Mesothelial cell of epicardium (in vitro differentiated cells): ENCODE measurements around the gene TTF1. TPM values are rescaled to one million over a fixed set of nuclear protein-coding genes. Genes with fewer than 3 reads are reported as not detected.

Experiments used
- DNase-seq, 2 experiments: peaks; one replicate each; pipeline ENCODE4 v3.0.0; 2021; ENCODE audit warnings: low spot score in 2 of 2; ENCODE audit not compliant: unreplicated experiment in 2 of 2
- H3K27ac Mint-ChIP-seq: 2 replicates; pipeline ENCODE4 v1.8.0; 2021; ENCODE audit warnings: mixed read lengths
- H3K27me3 Mint-ChIP-seq: 2 replicates; pipeline ENCODE4 v1.8.0; 2021; ENCODE audit warnings: low read depth, mixed read lengths
- H3K36me3 Mint-ChIP-seq: 2 replicates; pipeline ENCODE4 v1.8.0; 2021; ENCODE audit warnings: mixed read lengths
- H3K4me1 Mint-ChIP-seq: 2 replicates; pipeline ENCODE4 v1.8.0; 2021; ENCODE audit warnings: mixed read lengths
- H3K4me3 Mint-ChIP-seq: 2 replicates; pipeline ENCODE4 v1.8.0; 2021; ENCODE audit warnings: mild to moderate bottlenecking, moderate library complexity, mixed read lengths
- H3K9me3 Mint-ChIP-seq: 2 replicates; pipeline ENCODE4 v1.8.0; 2021; ENCODE audit warnings: mixed read lengths
- CTCF ChIP-seq: fragments of 200-600 bp; sonication (generic); IDR thresholded peaks from one replicate; pipeline ENCODE4 v1.5.0; 2021; ENCODE audit warnings: antibody characterized with exemption; ENCODE audit not compliant: unreplicated experiment
- total RNA-seq: library from RNA; stranded (reverse); gene quantifications from 3 replicates; pipeline ENCODE4 v1.2.1, GENCODE V29; 2021

Gene TTF1
- total RNA-seq, 1 donor from 2014 or later = 14.1 TPM

- no peak for DNase-seq
- no peaks in the 10 kb centered on the region for H3K36me3 Mint-ChIP-seq
- no peak for TF ChIP-seq CTCF
- H3K27ac Mint-ChIP-seq = no peak overlapping the region
- no peaks in the 10 kb centered on the region for H3K4me1 Mint-ChIP-seq
- peaks cover 82% of the 10 kb centered on the region for H3K27me3 Mint-ChIP-seq
- H3K9me3 Mint-ChIP-seq = peaks cover 4% of the 10 kb centered on the region
- no peak overlapping the region for H3K4me3 Mint-ChIP-seq
These were observed 24.4 kb upstream of the TTF1 start for GRCh38 chr9:132430998-132431397.

- Mint-ChIP-seq H3K4me3 (no peak overlapping the region), H3K4me1 (no peaks in the 10 kb centered on the region), H3K27ac (no peak overlapping the region), H3K27me3 (peaks cover 92% of the 10 kb centered on the region), H3K9me3 (peaks cover 4% of the 10 kb centered on the region), H3K36me3 (no peaks in the 10 kb centered on the region)
- no peak for DNase-seq
- TF ChIP-seq CTCF = no peak
These were observed 20.2 kb upstream of the TTF1 start for GRCh38 chr9:132426639-132427414.

- H3K4me1 Mint-ChIP-seq = no peaks in the 10 kb centered on the region
These were observed 19.0 kb upstream of the TTF1 start for GRCh38 chr9:132425675-132426062.

GRCh38 chr9:132424857-132425674 is 18.4 kb upstream of the TTF1 start:
- Mint-ChIP-seq H3K36me3 (no peaks in the 10 kb centered on the region), H3K27ac (no peak overlapping the region), H3K27me3 (peaks cover 83% of the 10 kb centered on the region), H3K9me3 (no peaks in the 10 kb centered on the region), H3K4me3 (no peak overlapping the region), H3K4me1 (no peaks in the 10 kb centered on the region)
- no peak for TF ChIP-seq CTCF
- DNase-seq = no peak

More at GRCh38 chr9:132425675-132426062, 19.0 kb upstream of the TTF1 start:
- TF ChIP-seq CTCF = no peak
- no peak for DNase-seq
- H3K4me3 Mint-ChIP-seq = no peak overlapping the region
- H3K27me3 Mint-ChIP-seq = peaks cover 85% of the 10 kb centered on the region
- no peak overlapping the region for H3K27ac Mint-ChIP-seq
- H3K9me3 Mint-ChIP-seq = no peaks in the 10 kb centered on the region
- H3K36me3 Mint-ChIP-seq = no peaks in the 10 kb centered on the region

GRCh38 chr9:132423503-132423902 is 16.9 kb upstream of the TTF1 start:
- H3K27ac Mint-ChIP-seq = no peak overlapping the region
- no peak for DNase-seq
- no peaks in the 10 kb centered on the region for H3K4me1 Mint-ChIP-seq
- no peak for TF ChIP-seq CTCF
- no peak overlapping the region for H3K4me3 Mint-ChIP-seq
- no peaks in the 10 kb centered on the region for H3K9me3 Mint-ChIP-seq
- no peaks in the 10 kb centered on the region for H3K36me3 Mint-ChIP-seq
- peaks cover 87% of the 10 kb centered on the region for H3K27me3 Mint-ChIP-seq
